Measurements from ENCODE around the gene IFNB1. TPM values are rescaled to one million over a fixed set of nuclear protein-coding genes. Genes with fewer than 3 reads are reported as not detected.
A peak's percentile ranks its signal among the peaks of the same experiment; 100 is the strongest.

Gene IFNB1
- total and polyA plus RNA-seq, 2 of the 4 experiments (the other 2 are of a cell fraction) = not detected

DNA sequence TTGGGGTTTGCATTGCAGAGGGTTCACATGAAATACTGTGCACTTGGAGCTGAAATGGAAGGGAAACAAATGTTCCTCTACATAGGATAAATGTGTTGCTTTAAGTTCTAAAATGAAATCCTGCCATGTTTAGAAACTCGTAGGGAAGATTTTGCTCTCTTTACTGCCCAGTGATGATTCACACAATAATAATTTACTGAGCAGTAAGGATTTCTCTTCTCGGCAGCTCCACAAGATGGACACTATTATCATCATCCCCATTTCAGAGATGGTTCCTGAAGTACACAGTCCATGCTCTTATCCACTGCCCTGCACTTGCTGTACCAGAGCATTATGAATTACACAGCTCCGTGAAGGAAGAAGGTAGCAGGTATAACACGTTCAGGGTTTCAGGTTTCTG lies 50.4 kb downstream of the IFNB1 start:
- Histone ChIP-seq H3K9ac (ENCODE audit: low read depth, low read length) (no peak overlapping the region), H3K79me1 (ENCODE audit: low read depth in 1 of 2, low read length in 2 of 2) (no peaks in the 10 kb centered on the region), H2AFZ (replicated peaks; ENCODE audit: low read length, poor library complexity) (peak overlapping the region; percentile 79), H3K27ac (ENCODE audit: insufficient read depth, low read length) (peak overlapping the region; percentile 20; the same call in 1 of the 2 replicates), H3K27me3 (ENCODE audit: control insufficient read depth, insufficient read depth, low read length) (no peaks in the 10 kb centered on the region), H4K8ac (ENCODE audit: low read depth in 2 of 2, low read length in 2 of 2) (peak overlapping the region in 1 of 2 experiments; percentile 78; a peak in 2 of 4 replicates), H3K18ac (ENCODE audit: low read depth, low read length) (peak overlapping the region; percentile 10; the same call in 1 of the 2 replicates), H2AK5ac (ENCODE audit: low read depth, low read length) (no peak overlapping the region), H3K4ac (ENCODE audit: low read depth, low read length) (peak overlapping the region; percentile 69), H2BK15ac (ENCODE audit: low read depth, low read length) (no peak overlapping the region), H2AK9ac (replicated peaks; ENCODE audit: low read depth, low read length, poor library complexity) (peak overlapping the region; percentile 73), H4K5ac (ENCODE audit: low read depth, low read length) (no peak overlapping the region), H2BK120ac (ENCODE audit: low read depth, low read length) (peak overlapping the region; percentile 69), H3K56ac (ENCODE audit: extremely low read depth, insufficient read depth, low read length) (peak overlapping the region; percentile 36; the same call in 1 of the 2 replicates), H3K23ac (ENCODE audit: low read depth, low read length) (no peak overlapping the region), H3K14ac (replicated peaks; ENCODE audit: low read depth, low read length) (0 out of 2 replicates have a peak overlapping the region, but pooled peaks have one; percentile 33), H2BK20ac (ENCODE audit: low read depth, low read length) (peak overlapping the region; percentile 85), H3K4me3 (ENCODE audit: insufficient read depth, low read depth, low read length) (no peak overlapping the region), H3K4me2 (ENCODE audit: low read depth, low read length) (peak overlapping the region; percentile 42; the same call in 1 of the 2 replicates), H4K20me1 (ENCODE audit: insufficient read depth, low read length) (no peaks in the 10 kb centered on the region), H4K91ac (ENCODE audit: insufficient read depth, low read depth, low read length) (peak overlapping the region; percentile 46; the same call in 1 of the 2 replicates), H3K9me1 (ENCODE audit: insufficient read depth, low read length) (peaks cover 5% of the 10 kb centered on the region; the same call in 1 of the 2 replicates), H3K4me1 (ENCODE audit: control insufficient read depth, insufficient read depth, low read length) (peaks cover 7% of the 10 kb centered on the region), H3K36me3 (ENCODE audit: control insufficient read depth, insufficient read depth, low read length) (no peaks in the 10 kb centered on the region), H3K9me3 (ENCODE audit: control insufficient read depth, insufficient read depth, low read length) (no peaks in the 10 kb centered on the region), H2BK5ac (ENCODE audit: low read depth, low read length, poor library complexity, severe bottlenecking) (peak overlapping the region; percentile 86)
- TF ChIP-seq MAZ (IDR thresholded peaks at IDR 0.05; ENCODE audit: borderline replicate concordance, low read depth, low read length) (no peak), RFX5 (IDR thresholded peaks at IDR 0.05; ENCODE audit: low read depth, low read length) (no peak), RCOR1 (IDR thresholded peaks at IDR 0.05; ENCODE audit: insufficient replicate concordance, low read length) (peak; percentile 67), CEBPB (IDR thresholded peaks at IDR 0.05; ENCODE audit: low read depth, low read length) (no peak), CHD1 (IDR thresholded peaks at IDR 0.05; ENCODE audit: low read depth, low read length) (no peak), SMC3 (IDR thresholded peaks at IDR 0.05; ENCODE audit: low read depth, low read length) (no peak), MAFK (IDR thresholded peaks at IDR 0.05; ENCODE audit: low read depth, low read length) (no peak)
- intact Hi-C loops (cut with micrococcal nuclease) (no loop called here), in situ Hi-C loops (cut with MboI; ENCODE audit: low sequenced_read_pairs) (no loop called here), dilution Hi-C loops (cut with HindIII; ENCODE audit: low sequenced_read_pairs, unreplicated experiment) (no loop called here)
- no TSS peak for BruUV-seq (replicated peaks)
- peak; percentile 68 for DNase-seq
- 0% methylated on average over 1 of the region's 4 CpGs; no CpG with 5 or more reads in 1 of the 2 experiments for WGBS, 2 experiments (ENCODE audit: extremely low coverage in 2 of 2, insufficient read length in 1 of 2)
- ChIA-PET CTCF (interaction anchor here (1.2 kb wide), 1 partner anchor 86 kb away, joined by 3 read pairs; no protein-coding TSS in a partner anchor), POLR2A (ENCODE audit: unreplicated experiment) (no interaction called here)
- peak; percentile 78 for ATAC-seq (ENCODE audit: low read depth)

Small RNA genes within 50 kb of the gene (microRNA-seq; reads per million reads assigned to microRNA genes)
- gene IFNWP4 (ENCODE audit: insufficient read depth, insufficient read length) = not detected

Small RNA genes within 50 kb of the gene (small RNA-seq; reads per million reads assigned to genes)
- 0 reads per million in 5 experiments for gene IFNWP4

Other genes starting within 250 kb of the IFNB1 start
- 2.2 and 2.8 TPM in 2 replicates for gene HACD4, start 46.3 kb downstream of the IFNB1 start, total RNA-seq (2012; rRNA removed)
- 1.5 and 1.9 TPM in 2 replicates for gene HACD4, start 46.3 kb downstream of the IFNB1 start, polyA plus RNA-seq (2012; rRNA removed)
- not detected in 2 replicates for gene IFNW1, start 63.9 kb upstream of the IFNB1 start, total RNA-seq (2012; rRNA removed)
- gene IFNW1, start 63.9 kb upstream of the IFNB1 start, polyA plus RNA-seq (2012; rRNA removed) = not detected in 2 replicates
- gene IFNA21, start 88.7 kb upstream of the IFNB1 start, total RNA-seq (2012; rRNA removed) = not detected in 2 replicates
- gene IFNA21, start 88.7 kb upstream of the IFNB1 start, polyA plus RNA-seq (2012; rRNA removed) = not detected in 2 replicates
- not detected in 2 replicates for gene IFNA4, start 109.6 kb upstream of the IFNB1 start, total RNA-seq (2012; rRNA removed)
- not detected in 2 replicates for gene IFNA4, start 109.6 kb upstream of the IFNB1 start, polyA plus RNA-seq (2012; rRNA removed)
- not detected in 2 replicates for gene IFNA7, start 124.3 kb upstream of the IFNB1 start, total RNA-seq (2012; rRNA removed)
- not detected in 2 replicates for gene IFNA7, start 124.3 kb upstream of the IFNB1 start, polyA plus RNA-seq (2012; rRNA removed)
- gene IFNA10, start 129.2 kb upstream of the IFNB1 start, total RNA-seq (2012; rRNA removed) = not detected in 2 replicates
- not detected in 2 replicates for gene IFNA10, start 129.2 kb upstream of the IFNB1 start, polyA plus RNA-seq (2012; rRNA removed)
- not detected in 2 replicates for gene IFNA16, start 139.4 kb upstream of the IFNB1 start, total RNA-seq (2012; rRNA removed)
- gene IFNA16, start 139.4 kb upstream of the IFNB1 start, polyA plus RNA-seq (2012; rRNA removed) = not detected in 2 replicates
- gene IFNA17, start 150.3 kb upstream of the IFNB1 start, total RNA-seq (2012; rRNA removed) = not detected in 2 replicates
- gene IFNA17, start 150.3 kb upstream of the IFNB1 start, polyA plus RNA-seq (2012; rRNA removed) = not detected in 2 replicates
- gene IFNA14, start 162.1 kb upstream of the IFNB1 start, total RNA-seq (2012; rRNA removed) = not detected in 2 replicates
- not detected in 2 replicates for gene IFNA14, start 162.1 kb upstream of the IFNB1 start, polyA plus RNA-seq (2012; rRNA removed)
- not detected in 2 replicates for gene IFNA5, start 227.4 kb upstream of the IFNB1 start, total RNA-seq (2012; rRNA removed)
- gene IFNA5, start 227.4 kb upstream of the IFNB1 start, polyA plus RNA-seq (2012; rRNA removed) = not detected in 2 replicates

All from IMR-90 (cell line).